Brain microvascular endothelial cell (primary cell): ENCODE measurements around the gene AGK.

Experiments
- DNase-seq: peaks from one replicate; pipeline ENCODE4 v3.0.0-alpha.2; 2020
- H3K27ac ChIP-seq: fragments of 250-450 bp; sonication (Bioruptor Pico); 2 replicates; pipeline ENCODE4 v1.5.1; 2020; ENCODE audit warnings: mild to moderate bottlenecking, moderate library complexity
- H3K27me3 ChIP-seq: fragments of 250-450 bp; sonication (Bioruptor Pico); replicated peaks from 2 replicates; pipeline ENCODE4 v1.5.1; 2020; ENCODE audit warnings: mild to moderate bottlenecking
- H3K36me3 ChIP-seq: fragments of 250-450 bp; sonication (Bioruptor Pico); replicated peaks from 2 replicates; pipeline ENCODE4 v1.5.1; 2020; ENCODE audit warnings: mild to moderate bottlenecking
- H3K4me3 ChIP-seq: 2 replicates; pipeline ENCODE4 v1.5.1; 2011; ENCODE audit warnings: low read depth, mild to moderate bottlenecking, control low read depth, low read length, moderate library complexity
- CTCF ChIP-seq: IDR thresholded peaks from 2 replicates; pipeline ENCODE4 v1.5.1; 2011; ENCODE audit warnings: low read depth, mild to moderate bottlenecking, moderate library complexity, low read length, control low read depth, inconsistent platforms; ENCODE audit errors: missing control alignments
- in situ Hi-C: cut with HindIII; loops from 2 replicates; pipeline ENCODE4 v1.10.0; 2017; ENCODE audit warnings: low sequenced_read_pairs, low pct_ligation_motif_present

AGK gene

DNA sequence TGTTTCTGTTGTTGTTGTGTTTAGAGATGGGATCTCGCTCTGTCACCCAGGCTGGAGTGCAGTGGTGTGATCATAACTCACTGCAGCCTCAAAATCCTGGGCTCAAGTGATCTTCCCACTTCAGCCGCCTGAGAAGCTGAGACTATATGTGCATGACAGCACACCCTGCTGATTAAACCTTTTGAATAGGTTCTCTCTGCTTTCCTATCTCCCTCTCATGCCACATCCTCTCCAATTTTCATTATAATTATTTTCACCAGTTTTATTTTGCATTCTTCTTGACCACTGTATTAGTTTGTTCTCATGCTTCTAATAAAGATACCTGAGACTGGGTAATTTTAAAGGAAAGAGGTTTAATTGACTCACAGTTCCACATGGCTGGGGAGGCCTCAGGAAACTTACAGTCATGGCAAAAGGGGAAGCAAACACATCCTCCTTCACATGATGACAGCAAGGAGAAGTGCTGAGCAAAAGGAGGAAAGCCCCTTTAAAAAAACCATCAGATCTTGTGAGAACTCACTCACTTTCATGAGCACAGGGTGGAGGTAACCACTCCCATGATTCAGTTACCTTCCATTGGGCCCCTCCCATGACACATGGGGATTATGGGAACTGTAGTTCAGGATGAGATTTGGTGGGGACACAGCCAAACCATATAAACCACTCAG, 12.9 kb downstream of the AGK start:
- in situ Hi-C loops, result no loop called here
- DNase-seq, result no peak
- TF ChIP-seq CTCF, result no peak

GRCh38 chr7:141567432-141567831, 16.2 kb downstream of the AGK start:
- DNase-seq, result no peak
- TF ChIP-seq CTCF, result no peak
- no peak overlapping the region for H3K4me3 ChIP-seq
- H3K27me3 ChIP-seq, result no peaks in the 10 kb centered on the region
- in situ Hi-C loops, result no loop called here
- H3K27ac ChIP-seq, result no peak overlapping the region
- H3K36me3 ChIP-seq, result peaks cover 9% of the 10 kb centered on the region

More for the DNA sequence above, 12.9 kb downstream of the AGK start:
- Histone ChIP-seq H3K36me3 (peaks cover 9% of the 10 kb centered on the region), H3K27ac (no peak overlapping the region), H3K27me3 (no peaks in the 10 kb centered on the region), H3K4me3 (no peak overlapping the region)

DNA sequence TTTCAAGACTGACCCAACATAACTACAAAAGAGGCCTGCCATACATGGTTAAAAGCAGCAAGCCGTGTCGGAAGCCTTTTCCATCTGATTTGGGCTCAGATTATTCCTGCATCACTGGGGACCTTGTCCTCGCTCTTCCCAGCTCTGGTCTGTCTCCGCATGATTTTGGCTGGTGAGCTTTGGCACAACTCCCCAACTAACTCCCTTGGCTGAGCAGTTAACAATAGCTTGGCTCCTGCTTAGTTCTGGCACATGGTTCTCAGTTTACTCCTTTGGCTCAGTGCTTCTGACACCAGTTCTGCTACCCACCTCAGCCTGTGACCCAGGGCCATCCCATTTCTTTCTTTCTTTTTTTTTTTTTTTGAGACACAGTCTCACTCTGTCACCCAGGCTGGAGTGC, 17.0 kb downstream of the AGK start:
- no peak overlapping the region for H3K4me3 ChIP-seq
- no peak overlapping the region for H3K27ac ChIP-seq
- in situ Hi-C loops, result no loop called here
- peaks cover 9% of the 10 kb centered on the region for H3K36me3 ChIP-seq
- TF ChIP-seq CTCF, result no peak
- DNase-seq, result no peak
- H3K27me3 ChIP-seq, result no peaks in the 10 kb centered on the region

DNA sequence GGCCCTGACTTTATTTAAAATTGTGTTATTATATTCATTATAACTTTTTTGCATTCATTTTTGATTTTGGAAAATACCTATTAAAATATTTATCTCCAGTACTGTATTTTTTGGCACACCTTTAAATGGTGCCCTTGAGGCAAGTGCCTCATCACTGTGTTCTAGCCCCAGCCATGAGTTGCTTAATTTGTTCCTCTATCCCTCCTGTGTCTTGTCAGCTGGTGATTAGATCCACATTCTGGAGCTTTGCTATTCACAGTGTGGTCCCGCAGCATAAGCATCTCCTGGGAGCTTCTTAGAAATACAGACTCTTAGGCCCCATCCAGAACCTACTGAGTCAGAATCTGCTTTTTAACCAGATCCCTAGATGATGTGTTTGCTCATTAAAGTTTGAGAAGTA, 19.8 kb downstream of the AGK start:
- no peak for DNase-seq
- H3K4me3 ChIP-seq, result no peak overlapping the region
- TF ChIP-seq CTCF, result no peak
- peaks cover 6% of the 10 kb centered on the region for H3K36me3 ChIP-seq
- H3K27ac ChIP-seq, result no peak overlapping the region
- in situ Hi-C loops, result no loop called here
- H3K27me3 ChIP-seq, result no peaks in the 10 kb centered on the region

DNA sequence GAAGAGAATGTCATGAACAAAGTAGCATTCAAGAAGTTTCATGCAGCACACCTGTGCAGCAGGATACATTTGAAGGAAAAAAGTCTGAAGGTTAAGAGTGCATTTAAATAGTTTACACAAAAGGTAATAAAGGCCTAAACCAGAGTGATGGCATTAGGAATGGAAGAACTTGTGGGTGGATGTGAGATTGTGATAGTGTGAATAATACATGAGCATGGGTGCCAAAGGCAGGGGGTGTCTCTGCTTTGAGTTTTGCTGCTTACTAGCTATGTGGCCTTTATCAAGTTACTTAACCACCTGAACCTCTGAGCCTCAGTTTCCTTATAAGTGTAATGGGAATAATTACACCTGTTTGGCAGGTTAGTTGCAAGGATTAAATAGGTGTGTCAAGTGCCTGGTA, 21.0 kb downstream of the AGK start:
- TF ChIP-seq CTCF, result no peak
- no peak overlapping the region for H3K4me3 ChIP-seq
- H3K27ac ChIP-seq, result no peak overlapping the region
- no peaks in the 10 kb centered on the region for H3K36me3 ChIP-seq
- no peaks in the 10 kb centered on the region for H3K27me3 ChIP-seq
- in situ Hi-C loops, result no loop called here
- DNase-seq, result no peak

DNA sequence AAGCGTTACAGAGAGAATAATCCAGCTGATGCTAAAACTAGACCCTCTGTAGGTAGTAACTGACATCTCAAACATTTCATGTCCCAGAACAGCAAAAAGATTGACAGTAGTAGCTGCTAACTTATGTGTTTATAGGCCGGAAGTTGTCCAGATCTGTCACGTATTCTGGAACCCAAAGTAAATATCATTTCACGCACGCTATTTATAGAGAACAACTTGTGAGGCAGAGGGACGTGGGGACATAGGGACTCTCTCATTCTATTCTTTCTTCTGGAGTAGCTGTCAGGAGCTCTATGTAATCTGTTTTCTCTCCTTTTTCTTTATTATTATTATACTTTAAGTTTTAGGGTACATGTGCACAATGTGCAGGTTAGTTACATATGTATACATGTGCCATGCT, 22.3 kb downstream of the AGK start:
- Histone ChIP-seq H3K36me3 (no peaks in the 10 kb centered on the region), H3K27ac (no peak overlapping the region), H3K4me3 (no peak overlapping the region), H3K27me3 (no peaks in the 10 kb centered on the region)
- no peak for DNase-seq
- no peak for TF ChIP-seq CTCF
- in situ Hi-C loops, result no loop called here
